Measurements from ENCODE around the gene CRTAC1. TPM values are rescaled to one million over a fixed set of nuclear protein-coding genes. Genes with fewer than 3 reads are reported as not detected.

The CRTAC1 gene
- total and polyA plus RNA-seq, 2 experiments from 2014 or later, result 0.47 to 1.2 TPM

DNA sequence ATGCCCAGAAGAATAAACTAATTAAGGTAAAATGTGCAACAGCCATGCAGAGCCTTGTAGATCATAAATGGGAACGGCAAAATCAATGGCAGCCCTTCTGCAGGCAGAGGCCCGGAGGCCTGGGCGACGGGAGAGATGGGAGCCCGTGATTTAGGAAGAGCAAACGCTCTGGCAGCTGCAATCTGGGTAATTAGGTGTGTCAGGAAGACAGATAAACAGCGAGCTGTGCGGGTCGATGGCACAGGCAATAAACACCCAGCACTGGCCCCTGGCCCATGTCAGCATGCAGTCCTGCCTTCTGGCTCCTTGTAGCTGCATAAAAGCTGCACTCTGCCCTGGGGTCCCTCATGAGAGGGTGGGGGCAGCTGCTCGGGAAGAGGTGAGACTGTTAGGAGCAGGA, 102.8 kb downstream of the CRTAC1 start:
- Histone ChIP-seq H2AFZ (no peak overlapping the region), H3K79me2 (replicated peaks; ENCODE audit: insufficient read depth) (no peaks in the 10 kb centered on the region), H3K36me3 (ENCODE audit: insufficient read depth) (no peaks in the 10 kb centered on the region), H3K27ac (ENCODE audit: low read depth) (no peak overlapping the region), H3K27me3 (ENCODE audit: insufficient read depth) (no peaks in the 10 kb centered on the region), H3K4me3 (no peak overlapping the region), H3K4me2 (no peak overlapping the region), H4K20me1 (replicated peaks; ENCODE audit: insufficient read depth) (no peaks in the 10 kb centered on the region), H3F3A (replicated peaks; ENCODE audit: low read depth) (no peaks in the 10 kb centered on the region), H3K4me1 (ENCODE audit: insufficient read depth) (no peaks in the 10 kb centered on the region), H3K9me2 (ENCODE audit: insufficient read depth) (no peaks in the 10 kb centered on the region)
- TF ChIP-seq EZH2 (IDR thresholded peaks at IDR 0.05; ENCODE audit: low read depth, unreplicated experiment) (no peak), ZNF331 (CRISPR knock-in tag; IDR thresholded peaks at IDR 0.05; ENCODE audit: low read depth) (no peak), ZNF114 (CRISPR knock-in tag; IDR thresholded peaks at IDR 0.05) (no peak), EZH2phosphoT487 (IDR thresholded peaks at IDR 0.05; ENCODE audit: unreplicated experiment) (no peak), STAT1 (IDR thresholded peaks at IDR 0.05; ENCODE audit: unreplicated experiment) (no peak), CREB1 (CRISPR knock-in tag; IDR thresholded peaks at IDR 0.05; ENCODE audit: low read depth) (no peak), NANOG (IDR thresholded peaks at IDR 0.05; ENCODE audit: borderline replicate concordance) (no peak), CTCF (conservative IDR thresholded peaks at IDR 0.05; ENCODE audit: low read depth in 2 of 2) (no peak), JUNB (IDR thresholded peaks at IDR 0.05; ENCODE audit: unreplicated experiment) (no peak), POLR2AphosphoS5 (IDR thresholded peaks at IDR 0.05; ENCODE audit: low read depth) (no peak)
- TF ChIP-seq, protein P1, sequence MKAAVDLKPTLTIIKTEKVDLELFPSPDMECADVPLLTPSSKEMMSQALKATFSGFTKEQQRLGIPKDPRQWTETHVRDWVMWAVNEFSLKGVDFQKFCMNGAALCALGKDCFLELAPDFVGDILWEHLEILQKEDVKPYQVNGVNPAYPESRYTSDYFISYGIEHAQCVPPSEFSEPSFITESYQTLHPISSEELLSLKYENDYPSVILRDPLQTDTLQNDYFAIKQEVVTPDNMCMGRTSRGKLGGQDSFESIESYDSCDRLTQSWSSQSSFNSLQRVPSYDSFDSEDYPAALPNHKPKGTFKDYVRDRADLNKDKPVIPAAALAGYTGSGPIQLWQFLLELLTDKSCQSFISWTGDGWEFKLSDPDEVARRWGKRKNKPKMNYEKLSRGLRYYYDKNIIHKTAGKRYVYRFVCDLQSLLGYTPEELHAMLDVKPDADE (IDR thresholded peaks at IDR 0.05), result no peak
- TF ChIP-seq, protein P2, sequence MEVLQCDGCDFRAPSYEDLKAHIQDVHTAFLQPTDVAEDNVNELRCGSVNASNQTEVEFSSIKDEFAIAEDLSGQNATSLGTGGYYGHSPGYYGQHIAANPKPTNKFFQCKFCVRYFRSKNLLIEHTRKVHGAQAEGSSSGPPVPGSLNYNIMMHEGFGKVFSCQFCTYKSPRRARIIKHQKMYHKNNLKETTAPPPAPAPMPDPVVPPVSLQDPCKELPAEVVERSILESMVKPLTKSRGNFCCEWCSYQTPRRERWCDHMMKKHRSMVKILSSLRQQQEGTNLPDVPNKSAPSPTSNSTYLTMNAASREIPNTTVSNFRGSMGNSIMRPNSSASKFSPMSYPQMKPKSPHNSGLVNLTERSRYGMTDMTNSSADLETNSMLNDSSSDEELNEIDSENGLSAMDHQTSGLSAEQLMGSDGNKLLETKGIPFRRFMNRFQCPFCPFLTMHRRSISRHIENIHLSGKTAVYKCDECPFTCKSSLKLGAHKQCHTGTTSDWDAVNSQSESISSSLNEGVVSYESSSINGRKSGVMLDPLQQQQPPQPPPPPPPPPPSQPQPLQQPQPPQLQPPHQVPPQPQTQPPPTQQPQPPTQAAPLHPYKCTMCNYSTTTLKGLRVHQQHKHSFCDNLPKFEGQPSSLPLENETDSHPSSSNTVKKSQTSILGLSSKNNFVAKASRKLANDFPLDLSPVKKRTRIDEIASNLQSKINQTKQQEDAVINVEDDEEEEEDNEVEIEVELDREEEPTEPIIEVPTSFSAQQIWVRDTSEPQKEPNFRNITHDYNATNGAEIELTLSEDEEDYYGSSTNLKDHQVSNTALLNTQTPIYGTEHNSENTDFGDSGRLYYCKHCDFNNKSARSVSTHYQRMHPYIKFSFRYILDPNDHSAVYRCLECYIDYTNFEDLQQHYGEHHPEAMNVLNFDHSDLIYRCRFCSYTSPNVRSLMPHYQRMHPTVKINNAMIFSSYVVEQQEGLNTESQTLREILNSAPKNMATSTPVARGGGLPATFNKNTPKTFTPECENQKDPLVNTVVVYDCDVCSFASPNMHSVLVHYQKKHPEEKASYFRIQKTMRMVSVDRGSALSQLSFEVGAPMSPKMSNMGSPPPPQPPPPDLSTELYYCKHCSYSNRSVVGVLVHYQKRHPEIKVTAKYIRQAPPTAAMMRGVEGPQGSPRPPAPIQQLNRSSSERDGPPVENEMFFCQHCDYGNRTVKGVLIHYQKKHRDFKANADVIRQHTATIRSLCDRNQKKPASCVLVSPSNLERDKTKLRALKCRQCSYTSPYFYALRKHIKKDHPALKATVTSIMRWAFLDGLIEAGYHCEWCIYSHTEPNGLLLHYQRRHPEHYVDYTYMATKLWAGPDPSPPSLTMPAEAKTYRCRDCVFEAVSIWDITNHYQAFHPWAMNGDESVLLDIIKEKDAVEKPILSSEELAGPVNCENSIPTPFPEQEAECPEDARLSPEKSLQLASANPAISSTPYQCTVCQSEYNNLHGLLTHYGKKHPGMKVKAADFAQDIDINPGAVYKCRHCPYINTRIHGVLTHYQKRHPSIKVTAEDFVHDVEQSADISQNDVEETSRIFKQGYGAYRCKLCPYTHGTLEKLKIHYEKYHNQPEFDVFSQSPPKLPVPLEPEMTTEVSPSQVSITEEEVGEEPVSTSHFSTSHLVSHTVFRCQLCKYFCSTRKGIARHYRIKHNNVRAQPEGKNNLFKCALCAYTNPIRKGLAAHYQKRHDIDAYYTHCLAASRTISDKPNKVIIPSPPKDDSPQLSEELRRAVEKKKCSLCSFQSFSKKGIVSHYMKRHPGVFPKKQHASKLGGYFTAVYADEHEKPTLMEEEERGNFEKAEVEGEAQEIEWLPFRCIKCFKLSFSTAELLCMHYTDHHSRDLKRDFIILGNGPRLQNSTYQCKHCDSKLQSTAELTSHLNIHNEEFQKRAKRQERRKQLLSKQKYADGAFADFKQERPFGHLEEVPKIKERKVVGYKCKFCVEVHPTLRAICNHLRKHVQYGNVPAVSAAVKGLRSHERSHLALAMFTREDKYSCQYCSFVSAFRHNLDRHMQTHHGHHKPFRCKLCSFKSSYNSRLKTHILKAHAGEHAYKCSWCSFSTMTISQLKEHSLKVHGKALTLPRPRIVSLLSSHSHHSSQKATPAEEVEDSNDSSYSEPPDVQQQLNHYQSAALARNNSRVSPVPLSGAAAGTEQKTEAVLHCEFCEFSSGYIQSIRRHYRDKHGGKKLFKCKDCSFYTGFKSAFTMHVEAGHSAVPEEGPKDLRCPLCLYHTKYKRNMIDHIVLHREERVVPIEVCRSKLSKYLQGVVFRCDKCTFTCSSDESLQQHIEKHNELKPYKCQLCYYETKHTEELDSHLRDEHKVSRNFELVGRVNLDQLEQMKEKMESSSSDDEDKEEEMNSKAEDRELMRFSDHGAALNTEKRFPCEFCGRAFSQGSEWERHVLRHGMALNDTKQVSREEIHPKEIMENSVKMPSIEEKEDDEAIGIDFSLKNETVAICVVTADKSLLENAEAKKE (CRISPR knock-in tag; IDR thresholded peaks at IDR 0.05), result no peak
- TF ChIP-seq, protein P3, sequence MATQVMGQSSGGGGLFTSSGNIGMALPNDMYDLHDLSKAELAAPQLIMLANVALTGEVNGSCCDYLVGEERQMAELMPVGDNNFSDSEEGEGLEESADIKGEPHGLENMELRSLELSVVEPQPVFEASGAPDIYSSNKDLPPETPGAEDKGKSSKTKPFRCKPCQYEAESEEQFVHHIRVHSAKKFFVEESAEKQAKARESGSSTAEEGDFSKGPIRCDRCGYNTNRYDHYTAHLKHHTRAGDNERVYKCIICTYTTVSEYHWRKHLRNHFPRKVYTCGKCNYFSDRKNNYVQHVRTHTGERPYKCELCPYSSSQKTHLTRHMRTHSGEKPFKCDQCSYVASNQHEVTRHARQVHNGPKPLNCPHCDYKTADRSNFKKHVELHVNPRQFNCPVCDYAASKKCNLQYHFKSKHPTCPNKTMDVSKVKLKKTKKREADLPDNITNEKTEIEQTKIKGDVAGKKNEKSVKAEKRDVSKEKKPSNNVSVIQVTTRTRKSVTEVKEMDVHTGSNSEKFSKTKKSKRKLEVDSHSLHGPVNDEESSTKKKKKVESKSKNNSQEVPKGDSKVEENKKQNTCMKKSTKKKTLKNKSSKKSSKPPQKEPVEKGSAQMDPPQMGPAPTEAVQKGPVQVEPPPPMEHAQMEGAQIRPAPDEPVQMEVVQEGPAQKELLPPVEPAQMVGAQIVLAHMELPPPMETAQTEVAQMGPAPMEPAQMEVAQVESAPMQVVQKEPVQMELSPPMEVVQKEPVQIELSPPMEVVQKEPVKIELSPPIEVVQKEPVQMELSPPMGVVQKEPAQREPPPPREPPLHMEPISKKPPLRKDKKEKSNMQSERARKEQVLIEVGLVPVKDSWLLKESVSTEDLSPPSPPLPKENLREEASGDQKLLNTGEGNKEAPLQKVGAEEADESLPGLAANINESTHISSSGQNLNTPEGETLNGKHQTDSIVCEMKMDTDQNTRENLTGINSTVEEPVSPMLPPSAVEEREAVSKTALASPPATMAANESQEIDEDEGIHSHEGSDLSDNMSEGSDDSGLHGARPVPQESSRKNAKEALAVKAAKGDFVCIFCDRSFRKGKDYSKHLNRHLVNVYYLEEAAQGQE (IDR thresholded peaks at IDR 0.05; ENCODE audit: unreplicated experiment), result no peak
- Mint-ChIP-seq H3K36me3 (ENCODE audit: low read depth) (no peaks in the 10 kb centered on the region; the same call in 2 of the 3 replicates), H3K27ac (no peak overlapping the region), H3K9me3 (peaks cover 2% of the 10 kb centered on the region; the same call in 2 of the 3 replicates), H3K4me1 (no peaks in the 10 kb centered on the region), H3K4me3 (no peak overlapping the region), H3K27me3 (ENCODE audit: insufficient read depth, low read depth, poor library complexity) (peaks cover 6% of the 10 kb centered on the region)
- DNase-seq (ENCODE audit: low spot score) (no peak), ATAC-seq (no peak)

All from GM23338 (cell line).